GM12864 (cell line): ENCODE data around the gene PPP1R14B.

Source experiments
- DNase-seq: peaks from one replicate; pipeline ENCODE4 v3.0.0-alpha.2; 2011; ENCODE audit warnings: low read depth
- H3K4me3 ChIP-seq: 2 replicates; pipeline ENCODE4 v1.5.1; 2011; ENCODE audit warnings: mild to moderate bottlenecking, low read depth, low read length, control low read depth
- TF ChIP-seq, protein P1 (sequence below): IDR thresholded peaks from 2 replicates; pipeline ENCODE4 v1.5.1; 2011; ENCODE audit warnings: low read depth, mild to moderate bottlenecking, moderate library complexity, low read length, control low read depth, inconsistent platforms; ENCODE audit errors: missing control alignments

PPP1R14B gene

DNA sequence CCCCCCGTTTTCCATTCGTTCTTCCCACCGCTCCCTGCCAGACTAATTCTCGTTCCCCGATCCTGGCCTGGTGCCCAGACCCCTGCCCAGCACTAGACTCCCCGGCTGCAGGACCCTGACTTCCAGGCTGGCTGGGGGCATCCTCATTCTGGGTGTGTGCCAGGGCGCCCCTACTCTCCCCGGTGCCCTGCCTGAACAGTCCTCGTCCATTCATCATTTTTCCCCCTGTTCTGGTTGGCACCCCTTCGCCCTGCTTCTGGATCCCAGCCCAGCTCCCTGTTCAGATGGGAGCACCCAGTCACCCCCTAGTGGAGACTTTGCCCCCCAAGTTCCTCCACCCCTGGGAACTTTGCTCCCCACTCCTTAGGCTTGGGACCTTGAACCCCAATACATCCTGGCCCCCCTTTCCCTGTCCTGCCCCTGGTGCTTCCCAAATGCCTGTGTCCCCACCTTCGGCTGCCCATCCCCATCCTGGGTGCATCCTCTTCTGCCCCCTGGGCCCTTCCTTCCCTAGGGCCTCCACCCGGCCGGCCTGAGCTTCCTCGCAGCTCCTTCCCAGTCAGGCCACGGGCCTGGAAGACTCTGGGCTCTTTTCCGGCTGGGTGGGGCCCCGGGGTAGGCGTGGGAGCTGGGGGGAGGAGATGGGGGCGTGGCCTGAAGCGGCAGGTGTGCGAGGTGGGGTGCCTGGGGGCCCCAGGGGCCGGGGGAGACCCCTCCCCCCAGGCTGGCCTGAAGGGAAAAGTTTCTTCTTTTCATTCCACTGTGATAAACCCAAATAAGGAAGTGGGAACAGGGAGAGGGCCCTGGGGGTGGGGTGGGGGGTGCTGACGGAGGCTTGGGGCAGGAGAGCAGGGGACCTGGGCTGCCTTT lies 5.5 kb upstream of the PPP1R14B start:
- DNase-seq, result no peak
- TF ChIP-seq, protein P1, sequence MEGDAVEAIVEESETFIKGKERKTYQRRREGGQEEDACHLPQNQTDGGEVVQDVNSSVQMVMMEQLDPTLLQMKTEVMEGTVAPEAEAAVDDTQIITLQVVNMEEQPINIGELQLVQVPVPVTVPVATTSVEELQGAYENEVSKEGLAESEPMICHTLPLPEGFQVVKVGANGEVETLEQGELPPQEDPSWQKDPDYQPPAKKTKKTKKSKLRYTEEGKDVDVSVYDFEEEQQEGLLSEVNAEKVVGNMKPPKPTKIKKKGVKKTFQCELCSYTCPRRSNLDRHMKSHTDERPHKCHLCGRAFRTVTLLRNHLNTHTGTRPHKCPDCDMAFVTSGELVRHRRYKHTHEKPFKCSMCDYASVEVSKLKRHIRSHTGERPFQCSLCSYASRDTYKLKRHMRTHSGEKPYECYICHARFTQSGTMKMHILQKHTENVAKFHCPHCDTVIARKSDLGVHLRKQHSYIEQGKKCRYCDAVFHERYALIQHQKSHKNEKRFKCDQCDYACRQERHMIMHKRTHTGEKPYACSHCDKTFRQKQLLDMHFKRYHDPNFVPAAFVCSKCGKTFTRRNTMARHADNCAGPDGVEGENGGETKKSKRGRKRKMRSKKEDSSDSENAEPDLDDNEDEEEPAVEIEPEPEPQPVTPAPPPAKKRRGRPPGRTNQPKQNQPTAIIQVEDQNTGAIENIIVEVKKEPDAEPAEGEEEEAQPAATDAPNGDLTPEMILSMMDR, result peak; percentile 50
- H3K4me3 ChIP-seq, result peak overlapping the region; percentile 73

DNA sequence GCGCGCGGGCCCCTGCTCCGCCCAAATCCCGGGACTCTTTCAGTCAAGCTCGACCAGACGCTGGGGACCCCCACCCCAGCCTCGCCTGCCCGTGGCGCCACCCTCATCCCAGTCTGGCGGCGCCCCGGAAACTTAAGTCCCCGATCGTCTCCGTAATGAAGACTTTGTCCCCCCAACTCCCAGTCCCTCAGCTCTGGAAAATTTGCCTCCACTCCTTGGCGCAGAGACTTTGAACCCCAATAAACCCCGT lies 4.9 kb upstream of the PPP1R14B start:
- no peak for DNase-seq
- TF ChIP-seq, protein P1, result no peak
- H3K4me3 ChIP-seq, result peak overlapping the region; percentile 73

DNA sequence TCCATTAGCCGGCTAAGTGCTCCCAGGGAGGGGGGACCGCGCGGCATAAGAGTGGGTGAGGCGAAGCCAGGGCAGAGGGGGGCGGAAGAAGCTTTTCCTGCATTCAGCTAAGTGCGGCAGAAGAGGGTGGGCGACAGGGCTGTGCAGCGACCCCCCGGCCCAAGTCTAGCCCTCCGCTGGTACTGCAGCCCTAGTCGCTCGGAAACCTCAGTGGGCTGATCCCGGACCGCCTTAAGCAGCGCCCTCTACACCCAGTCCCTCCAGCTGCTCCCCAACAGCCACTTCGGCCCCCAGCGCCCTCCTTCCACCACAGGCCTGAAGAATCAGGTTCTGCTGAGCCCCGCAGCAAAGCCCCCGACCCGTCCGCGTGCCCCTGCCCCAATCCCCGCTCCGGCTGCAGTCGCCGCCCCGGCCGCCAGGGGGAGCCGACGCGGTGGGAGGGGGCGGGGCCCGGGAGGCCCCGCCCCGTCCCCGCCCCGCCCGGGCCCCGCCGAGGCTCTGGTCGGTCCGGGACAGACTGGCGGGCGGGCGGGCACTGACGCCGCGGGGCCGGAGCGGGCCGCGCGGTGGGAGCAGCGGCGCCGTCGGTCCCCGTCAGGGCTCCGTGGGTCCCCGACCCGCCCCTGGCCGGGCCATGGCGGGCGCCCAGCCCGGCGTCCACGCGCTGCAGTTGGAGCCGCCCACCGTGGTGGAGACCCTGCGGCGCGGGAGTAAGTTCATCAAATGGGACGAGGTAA lies 4.4 kb upstream of the PPP1R14B start, which contains the start of gene PLCB3:
Gene PLCB3 (plus strand): TSS at position 515 of the 737 bp plus-strand sequence. CDS start 120 bp downstream, at position 635.
- H3K4me3 ChIP-seq, result peak within 1 kb of the TSS; percentile 73
- DNase-seq, result no peak
- TF ChIP-seq, protein P1, result peak; percentile 59

DNA sequence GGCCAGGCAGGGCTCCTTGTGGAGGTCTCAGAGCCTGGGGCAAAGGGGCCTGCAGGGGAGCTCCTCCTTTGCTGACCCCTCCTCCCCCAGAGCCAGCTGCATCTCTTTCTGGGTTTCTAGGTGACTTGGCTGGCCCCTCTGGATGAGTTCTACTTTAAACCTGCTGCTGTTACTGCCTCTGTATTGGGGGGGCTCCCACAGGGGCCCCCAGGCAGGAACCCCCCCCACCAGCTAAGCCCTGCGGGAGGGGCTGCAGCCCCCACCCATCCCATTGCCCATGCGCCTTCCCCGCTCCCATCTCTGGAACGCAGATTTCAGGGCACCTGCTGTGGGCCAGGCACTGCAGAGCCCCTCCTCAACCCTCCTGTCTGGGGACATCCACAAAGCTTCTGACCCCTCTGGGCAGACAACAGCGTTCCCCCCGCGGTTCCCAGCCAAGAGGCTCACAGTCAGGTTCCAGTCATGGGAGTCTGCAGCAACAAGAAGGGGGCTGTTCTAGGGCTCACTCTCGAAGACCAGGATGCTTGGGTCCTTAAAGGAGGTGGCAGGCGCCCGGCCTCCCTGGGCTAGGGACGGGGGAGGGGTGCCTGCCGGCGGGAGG lies 3.8 kb upstream of the PPP1R14B start:
- peak overlapping the region; percentile 43 for H3K4me3 ChIP-seq
- TF ChIP-seq, protein P1, result no peak
- DNase-seq, result no peak

DNA sequence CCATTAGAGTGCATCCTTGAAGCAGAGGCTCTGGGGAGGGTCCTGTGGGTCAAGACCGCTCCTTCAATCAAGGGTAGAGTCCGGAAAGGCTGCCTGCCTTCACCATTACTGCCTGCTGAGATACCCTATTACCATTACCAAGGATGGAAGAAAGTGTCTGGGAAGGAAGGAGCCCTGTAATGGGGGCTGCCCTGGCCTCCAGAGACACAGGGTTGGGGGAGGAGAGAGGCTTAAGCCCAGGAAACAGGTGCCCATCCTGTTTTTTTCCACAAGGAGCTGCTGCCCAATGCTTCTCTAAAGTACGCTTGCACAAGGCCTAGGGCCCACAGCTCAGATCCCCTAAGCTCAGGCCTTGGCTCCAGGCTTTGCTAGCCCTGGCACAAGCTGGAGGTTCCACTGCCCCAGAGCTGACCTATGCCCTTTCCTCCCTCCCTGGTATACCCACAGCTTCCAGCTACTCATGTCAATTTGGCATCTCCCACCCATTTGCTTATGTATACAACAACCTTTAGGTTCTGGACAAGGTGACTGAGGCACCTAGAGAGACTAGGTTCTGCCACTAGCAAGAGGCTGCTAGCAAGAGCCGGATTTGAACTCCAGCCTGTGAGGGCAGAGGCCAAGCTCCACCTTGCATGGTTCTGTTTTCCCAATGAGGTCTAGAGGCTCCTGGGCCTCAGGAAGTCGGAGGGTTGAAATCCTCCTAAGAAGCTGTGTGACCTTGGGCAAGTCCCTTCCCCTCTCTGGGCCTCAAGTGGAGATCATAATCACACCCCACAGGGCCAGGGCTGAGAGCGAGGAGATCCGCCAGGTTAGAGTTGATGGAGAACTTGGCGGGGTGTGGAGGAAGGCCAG lies 3.0 kb upstream of the PPP1R14B start:
- H3K4me3 ChIP-seq, result no peak overlapping the region
- DNase-seq, result no peak
- TF ChIP-seq, protein P1, result no peak

DNA sequence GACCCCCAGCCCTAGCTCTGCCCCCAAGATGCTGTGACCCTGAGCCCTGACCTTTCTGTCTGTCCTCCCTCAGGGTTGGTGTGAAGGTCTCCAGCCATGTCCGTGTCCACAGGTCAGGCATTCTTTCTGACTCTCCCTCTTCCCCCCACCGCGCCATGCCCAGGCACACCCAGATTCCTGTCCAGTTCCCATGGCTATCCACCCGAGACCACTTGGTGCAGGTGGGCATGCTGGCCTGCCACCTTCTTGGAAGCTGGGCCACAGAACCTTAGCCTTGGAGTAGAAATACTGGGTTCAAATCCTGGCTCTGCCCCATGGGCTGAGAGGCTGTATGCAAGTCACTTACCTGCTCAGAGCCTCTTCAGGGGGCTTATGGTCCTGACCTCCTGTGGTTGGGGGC lies 2.3 kb upstream of the PPP1R14B start:
- TF ChIP-seq, protein P1, result no peak
- no peak for DNase-seq
- no peak overlapping the region for H3K4me3 ChIP-seq
